ENCODE results near the gene BEND7. TPM values are rescaled to one million over a fixed set of nuclear protein-coding genes. Genes with fewer than 3 reads are reported as not detected.

The BEND7 gene
- total RNA-seq, 1 experiment from 2014 or later = 14.8 TPM

DNA sequence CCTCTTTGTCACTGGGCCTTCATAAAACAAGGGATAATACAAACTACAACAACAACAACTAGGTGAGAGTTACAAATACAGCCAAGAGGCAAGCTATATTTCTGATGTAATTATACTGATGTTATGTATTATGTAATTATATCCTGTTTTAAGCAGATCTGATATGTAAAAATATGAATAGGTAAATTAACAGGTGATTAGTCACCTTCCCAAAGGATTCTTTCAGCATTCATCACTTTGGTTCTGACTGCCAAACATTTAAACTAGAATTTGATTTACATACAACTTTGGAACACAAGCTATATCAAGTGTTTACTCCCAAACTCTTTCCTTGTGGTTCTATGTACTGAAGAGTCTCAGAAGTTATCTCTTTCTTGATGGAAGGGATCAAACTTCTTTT, 53.7 kb downstream of the BEND7 start:
- Histone ChIP-seq H3K4me3 (ENCODE audit: low read depth, low read length, poor library complexity, severe bottlenecking) (no peak overlapping the region), H3K4me1 (ENCODE audit: insufficient read depth, low read length, poor library complexity, severe bottlenecking) (no peaks in the 10 kb centered on the region), H3K9me3 (ENCODE audit: low read depth, low read length, poor library complexity, severe bottlenecking) (no peaks in the 10 kb centered on the region), H3K27ac (ENCODE audit: low read depth, low read length, poor library complexity, severe bottlenecking) (no peak overlapping the region), H3K36me3 (ENCODE audit: insufficient read depth, low read length, poor library complexity, severe bottlenecking) (no peaks in the 10 kb centered on the region), H3K27me3 (replicated peaks; ENCODE audit: insufficient read depth, low read depth, low read length, poor library complexity) (no peaks in the 10 kb centered on the region)
- BruUV-seq (replicated peaks) = no TSS peak
- ChIA-PET CTCF (no interaction called here), POLR2A (ENCODE audit: low non-redundant PET) (no interaction called here)
- DNase-seq (ENCODE audit: low spot score) = no peak
- TF ChIP-seq, protein P1, sequence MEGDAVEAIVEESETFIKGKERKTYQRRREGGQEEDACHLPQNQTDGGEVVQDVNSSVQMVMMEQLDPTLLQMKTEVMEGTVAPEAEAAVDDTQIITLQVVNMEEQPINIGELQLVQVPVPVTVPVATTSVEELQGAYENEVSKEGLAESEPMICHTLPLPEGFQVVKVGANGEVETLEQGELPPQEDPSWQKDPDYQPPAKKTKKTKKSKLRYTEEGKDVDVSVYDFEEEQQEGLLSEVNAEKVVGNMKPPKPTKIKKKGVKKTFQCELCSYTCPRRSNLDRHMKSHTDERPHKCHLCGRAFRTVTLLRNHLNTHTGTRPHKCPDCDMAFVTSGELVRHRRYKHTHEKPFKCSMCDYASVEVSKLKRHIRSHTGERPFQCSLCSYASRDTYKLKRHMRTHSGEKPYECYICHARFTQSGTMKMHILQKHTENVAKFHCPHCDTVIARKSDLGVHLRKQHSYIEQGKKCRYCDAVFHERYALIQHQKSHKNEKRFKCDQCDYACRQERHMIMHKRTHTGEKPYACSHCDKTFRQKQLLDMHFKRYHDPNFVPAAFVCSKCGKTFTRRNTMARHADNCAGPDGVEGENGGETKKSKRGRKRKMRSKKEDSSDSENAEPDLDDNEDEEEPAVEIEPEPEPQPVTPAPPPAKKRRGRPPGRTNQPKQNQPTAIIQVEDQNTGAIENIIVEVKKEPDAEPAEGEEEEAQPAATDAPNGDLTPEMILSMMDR (conservative IDR thresholded peaks at IDR 0.05; ENCODE audit: low read depth, low read length) = no peak
- intact Hi-C loops (cut with micrococcal nuclease; ENCODE audit: unreplicated experiment) = no loop called here

DNA sequence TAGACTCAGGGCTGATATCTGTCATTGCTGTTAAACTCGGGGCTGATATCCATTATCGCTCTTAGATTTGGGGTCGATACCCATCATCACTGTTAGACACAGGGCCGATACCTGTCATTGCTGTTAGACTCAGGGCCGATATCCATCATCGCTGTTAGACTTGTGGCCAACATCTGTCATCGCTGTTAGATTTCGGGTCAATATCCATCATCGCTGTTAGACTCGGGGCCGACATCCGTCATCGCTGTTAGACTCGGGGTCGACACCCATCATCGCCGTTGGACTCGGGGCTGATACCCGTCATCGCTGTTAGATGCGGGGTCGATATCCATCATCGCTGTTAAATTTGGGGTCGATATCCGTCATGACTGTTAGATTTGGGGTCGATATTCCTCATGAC, 54.8 kb downstream of the BEND7 start:
- TF ChIP-seq, protein P1 (conservative IDR thresholded peaks at IDR 0.05; ENCODE audit: low read depth, low read length) = no peak
- TF ChIP-seq EZH2 (IDR thresholded peaks at IDR 0.05; ENCODE audit: borderline replicate concordance, low read depth, low read length, poor library complexity, severe bottlenecking) = no peak
- CTCF ChIA-PET = no interaction called here

DNA sequence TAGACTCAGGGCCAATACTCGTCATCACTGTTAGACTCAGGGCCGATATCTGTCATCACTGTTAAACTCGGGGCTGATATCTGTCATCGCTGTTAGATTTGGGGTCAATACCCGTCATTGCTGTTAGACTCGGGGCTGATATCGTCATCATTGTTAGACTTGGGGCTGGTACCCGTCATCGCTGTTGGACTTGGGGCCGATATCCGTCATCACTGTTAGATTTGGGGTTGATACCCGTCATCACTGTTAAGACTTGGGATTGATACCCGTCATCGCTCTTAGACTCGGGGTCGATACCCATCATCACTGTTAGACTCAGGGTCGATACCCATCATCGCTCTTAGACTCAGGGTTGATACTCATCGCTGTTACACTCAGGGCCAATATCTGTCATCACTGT, 56.5 kb downstream of the BEND7 start:
- POLR2A ChIA-PET (ENCODE audit: low non-redundant PET) = no interaction called here
- no peaks in the 10 kb centered on the region for H3K9me3 ChIP-seq (ENCODE audit: low read depth, low read length, poor library complexity, severe bottlenecking)
- no peak overlapping the region for H3K4me3 ChIP-seq (ENCODE audit: low read depth, low read length, poor library complexity, severe bottlenecking)
- no peak for TF ChIP-seq EZH2 (IDR thresholded peaks at IDR 0.05; ENCODE audit: borderline replicate concordance, low read depth, low read length, poor library complexity, severe bottlenecking)
- TF ChIP-seq, protein P1 (conservative IDR thresholded peaks at IDR 0.05; ENCODE audit: low read depth, low read length) = no peak
- no TSS peak for BruUV-seq (replicated peaks)
- no peak overlapping the region for H3K27ac ChIP-seq (ENCODE audit: low read depth, low read length, poor library complexity, severe bottlenecking)
- DNase-seq (ENCODE audit: low spot score) = no peak
- no peaks in the 10 kb centered on the region for H3K27me3 ChIP-seq (replicated peaks; ENCODE audit: insufficient read depth, low read depth, low read length, poor library complexity)
- H3K4me1 ChIP-seq (ENCODE audit: insufficient read depth, low read length, poor library complexity, severe bottlenecking) = no peaks in the 10 kb centered on the region
- intact Hi-C loops (cut with micrococcal nuclease; ENCODE audit: unreplicated experiment) = no loop called here
- H3K36me3 ChIP-seq (ENCODE audit: insufficient read depth, low read length, poor library complexity, severe bottlenecking) = no peaks in the 10 kb centered on the region
- CTCF ChIA-PET = no interaction called here

More for the DNA sequence above, 54.8 kb downstream of the BEND7 start:
- intact Hi-C loops (cut with micrococcal nuclease; ENCODE audit: unreplicated experiment) = no loop called here
- no peak for DNase-seq (ENCODE audit: low spot score)
- Histone ChIP-seq H3K9me3 (ENCODE audit: low read depth, low read length, poor library complexity, severe bottlenecking) (no peaks in the 10 kb centered on the region), H3K4me3 (ENCODE audit: low read depth, low read length, poor library complexity, severe bottlenecking) (no peak overlapping the region), H3K36me3 (ENCODE audit: insufficient read depth, low read length, poor library complexity, severe bottlenecking) (no peaks in the 10 kb centered on the region), H3K4me1 (ENCODE audit: insufficient read depth, low read length, poor library complexity, severe bottlenecking) (no peaks in the 10 kb centered on the region), H3K27me3 (replicated peaks; ENCODE audit: insufficient read depth, low read depth, low read length, poor library complexity) (no peaks in the 10 kb centered on the region), H3K27ac (ENCODE audit: low read depth, low read length, poor library complexity, severe bottlenecking) (no peak overlapping the region)
- no TSS peak for BruUV-seq (replicated peaks)
- POLR2A ChIA-PET (ENCODE audit: low non-redundant PET) = no interaction called here
